ENCODE measurements around the gene TUBB6. TPM values are rescaled to one million over a fixed set of nuclear protein-coding genes. Genes with fewer than 3 reads are reported as not detected.

TUBB6 gene
- total RNA-seq, 4 donors from 2014 or later = 20.7 to 111 (median 50.5) TPM

GRCh38 chr18:12306752-12307700 is 1.0 kb upstream of the TUBB6 start:
- H3K27me3 ChIP-seq = no peaks in the 10 kb centered on the region
- peaks cover 0 to 14% (median 7%) of the 10 kb centered on the region in 4 donors for H3K4me1 ChIP-seq
- peaks cover 0 to 4% (median 0%) of the 10 kb centered on the region in 3 donors for H3K36me3 ChIP-seq

DNA sequence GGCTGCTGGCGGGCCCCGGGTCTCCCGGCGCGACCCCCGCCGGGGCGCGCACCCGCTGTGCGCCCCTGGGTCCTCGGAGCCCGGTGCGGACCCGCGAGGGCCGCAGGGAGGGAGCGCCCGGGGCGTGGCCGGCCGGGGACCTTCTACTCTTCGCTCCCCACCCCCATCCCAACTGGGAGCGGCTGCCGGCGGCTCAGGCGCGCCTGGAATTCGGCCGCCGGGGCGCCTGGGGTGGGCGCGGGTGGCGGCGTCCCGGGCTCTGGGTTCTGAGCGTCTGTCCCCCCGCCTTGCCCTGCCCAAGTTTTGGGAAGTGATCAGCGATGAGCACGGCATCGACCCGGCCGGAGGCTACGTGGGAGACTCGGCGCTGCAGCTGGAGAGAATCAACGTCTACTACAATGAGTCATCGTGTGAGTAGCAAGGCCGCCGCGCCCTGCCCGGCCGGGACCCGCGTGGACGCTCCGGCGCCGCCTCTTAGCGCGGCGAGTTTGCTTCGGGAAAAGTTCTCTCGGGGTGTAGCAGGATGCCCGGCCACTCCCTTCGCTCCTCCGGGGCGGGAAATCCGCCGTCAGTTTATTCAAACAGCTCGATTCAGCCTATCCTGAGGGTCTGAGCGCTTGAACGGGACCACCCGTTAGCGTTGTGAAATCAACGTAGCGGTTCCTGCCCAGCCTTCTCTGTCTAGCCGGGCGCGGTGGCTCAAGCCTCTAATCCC is 502 bp downstream of the TUBB6 start:
- Histone ChIP-seq H3K27ac (peak overlapping the region; percentile 80 to 98 (median 90)), H3K27me3 (no peaks in the 10 kb centered on the region), H3K36me3 (peaks cover 0 to 7% (median 0%) of the 10 kb centered on the region in 3 donors), H3K9me3 (peaks cover 0 to 5% (median 0%) of the 10 kb centered on the region in 4 donors), H3K4me3 (peak overlapping the region; percentile 44 to 70 (median 58)), H3K4me1 (peaks cover 0 to 14% (median 7%) of the 10 kb centered on the region in 4 donors)
- TF ChIP-seq CTCF (IDR thresholded peaks at IDR 0.05) = no peak
- TF ChIP-seq POLR2A (IDR thresholded peaks at IDR 0.05) = no peak
- peak; percentile 28 to 84 (median 80) for DNase-seq

More at GRCh38 chr18:12306752-12307700, 1.0 kb upstream of the TUBB6 start:
- H3K4me3 ChIP-seq = peak overlapping the region; percentile 26 to 70 (median 58)
- peak overlapping the region; percentile 80 to 98 (median 90) for H3K27ac ChIP-seq
- no peaks in the 10 kb centered on the region for H3K9me3 ChIP-seq
- DNase-seq = peak in 1 of 3 donors; percentile 67
- TF ChIP-seq CTCF (IDR thresholded peaks at IDR 0.05) = no peak
- no peak for TF ChIP-seq POLR2A (IDR thresholded peaks at IDR 0.05)

GRCh38 chr18:12309683-12310198 is 1.7 kb downstream of the TUBB6 start:
- no peak for DNase-seq
- Histone ChIP-seq H3K9me3 (peaks cover 0 to 5% (median 0%) of the 10 kb centered on the region in 4 donors), H3K4me3 (peak overlapping the region in 2 of 4 donors; percentile 59 to 70), H3K4me1 (peaks cover 0 to 23% (median 7%) of the 10 kb centered on the region in 4 donors), H3K36me3 (peaks cover 0 to 12% (median 0%) of the 10 kb centered on the region in 3 donors), H3K27ac (peak overlapping the region in 2 of 4 donors; percentile 43 to 98), H3K27me3 (no peaks in the 10 kb centered on the region)
- TF ChIP-seq CTCF (IDR thresholded peaks at IDR 0.05) (no peak), POLR2A (IDR thresholded peaks at IDR 0.05) (no peak)

- peaks cover 0 to 5% (median 0%) of the 10 kb centered on the region in 4 donors for H3K9me3 ChIP-seq
- TF ChIP-seq POLR2A (IDR thresholded peaks at IDR 0.05) = no peak
- TF ChIP-seq CTCF (IDR thresholded peaks at IDR 0.05) = no peak
- DNase-seq = no peak
Measured at GRCh38 chr18:12310762-12311161, 2.7 kb downstream of the TUBB6 start.

GRCh38 chr18:12312976-12313375 is 4.9 kb downstream of the TUBB6 start:
- Histone ChIP-seq H3K4me3 (no peak overlapping the region), H3K9me3 (peaks cover 0 to 5% (median 0%) of the 10 kb centered on the region in 4 donors), H3K27ac (no peak overlapping the region), H3K27me3 (no peaks in the 10 kb centered on the region), H3K36me3 (peaks cover 0 to 12% (median 0%) of the 10 kb centered on the region in 3 donors), H3K4me1 (peaks cover 0 to 36% (median 7%) of the 10 kb centered on the region in 4 donors)
- TF ChIP-seq CTCF (IDR thresholded peaks at IDR 0.05) (no peak), POLR2A (IDR thresholded peaks at IDR 0.05) (no peak)
- no peak for DNase-seq

More at GRCh38 chr18:12310762-12311161, 2.7 kb downstream of the TUBB6 start:
- Histone ChIP-seq H3K36me3 (peaks cover 0 to 12% (median 0%) of the 10 kb centered on the region in 3 donors), H3K27me3 (no peaks in the 10 kb centered on the region), H3K27ac (no peak overlapping the region), H3K4me3 (no peak overlapping the region), H3K4me1 (peaks cover 0 to 26% (median 7%) of the 10 kb centered on the region in 4 donors)

All from Peyer's patch (tissue), 4 donors.